Cardiac fibroblast (primary cell): ENCODE measurements around the gene ATP6V1D.

Experiments
- DNase-seq, 2 donors: peaks; one replicate each; pipeline versions ENCODE4 v3.0.0 to v3.0.0-alpha.2; 2010; ENCODE audit warnings: low read depth in 2 of 2
- H3K4me3 ChIP-seq, 2 donors: replicated peaks in 1 of 2; 1 replicate in 1 of 2; 2 replicates in 1 of 2; pipeline ENCODE4 v1.5.1; 2011; ENCODE audit warnings: low read depth in 2 of 2, low read length in 2 of 2, mild to moderate bottlenecking in 2 of 2, moderate library complexity in 1 of 2
- TF ChIP-seq, protein P1 (sequence below): IDR thresholded peaks from one replicate; pipeline ENCODE4 v1.5.1; 2011; ENCODE audit warnings: low read depth, mild to moderate bottlenecking, low read length, inconsistent platforms

The ATP6V1D gene

DNA sequence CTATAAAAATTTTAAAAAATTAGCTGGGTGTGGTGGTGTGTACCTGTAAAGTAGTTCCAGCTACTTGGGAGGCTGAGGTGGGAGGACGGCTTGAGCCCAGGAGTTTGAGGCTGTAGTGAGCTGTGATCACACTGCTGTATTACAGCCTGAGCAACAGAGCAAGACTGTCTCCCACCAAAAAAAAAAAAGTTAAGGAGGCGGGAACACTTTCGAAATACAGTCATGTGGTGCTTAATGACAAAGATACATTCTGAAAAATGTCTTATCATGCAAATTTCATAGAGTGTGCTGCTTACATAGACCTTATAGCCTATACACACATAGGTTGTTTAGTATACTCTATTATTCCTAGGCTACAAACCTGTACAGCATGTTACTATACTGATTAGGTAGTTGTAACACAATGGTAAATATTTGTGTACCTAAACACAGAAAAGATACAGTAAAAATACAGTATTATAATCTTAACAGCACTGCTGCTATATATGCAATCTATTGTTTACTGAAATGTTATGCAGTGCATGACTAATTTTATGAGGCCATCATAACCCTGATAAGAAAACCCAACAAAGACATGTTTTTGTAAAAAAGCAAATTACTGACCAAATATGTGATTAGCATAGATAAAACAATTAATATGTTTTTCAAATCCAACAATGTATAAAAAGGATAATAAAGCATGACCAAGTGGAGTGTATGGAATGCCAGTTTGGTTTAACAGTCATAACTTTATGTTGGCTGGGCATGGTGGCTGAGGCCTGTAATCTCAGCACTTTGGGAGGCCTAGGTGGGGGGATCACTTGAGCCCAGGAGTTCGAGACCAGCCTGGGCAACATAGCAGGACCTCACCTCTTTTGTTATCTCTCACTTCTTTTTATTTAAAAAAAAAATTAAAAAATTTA is 11.9 kb upstream of the ATP6V1D start:
- peak; percentile 30 to 39 for DNase-seq
- TF ChIP-seq, protein P1, sequence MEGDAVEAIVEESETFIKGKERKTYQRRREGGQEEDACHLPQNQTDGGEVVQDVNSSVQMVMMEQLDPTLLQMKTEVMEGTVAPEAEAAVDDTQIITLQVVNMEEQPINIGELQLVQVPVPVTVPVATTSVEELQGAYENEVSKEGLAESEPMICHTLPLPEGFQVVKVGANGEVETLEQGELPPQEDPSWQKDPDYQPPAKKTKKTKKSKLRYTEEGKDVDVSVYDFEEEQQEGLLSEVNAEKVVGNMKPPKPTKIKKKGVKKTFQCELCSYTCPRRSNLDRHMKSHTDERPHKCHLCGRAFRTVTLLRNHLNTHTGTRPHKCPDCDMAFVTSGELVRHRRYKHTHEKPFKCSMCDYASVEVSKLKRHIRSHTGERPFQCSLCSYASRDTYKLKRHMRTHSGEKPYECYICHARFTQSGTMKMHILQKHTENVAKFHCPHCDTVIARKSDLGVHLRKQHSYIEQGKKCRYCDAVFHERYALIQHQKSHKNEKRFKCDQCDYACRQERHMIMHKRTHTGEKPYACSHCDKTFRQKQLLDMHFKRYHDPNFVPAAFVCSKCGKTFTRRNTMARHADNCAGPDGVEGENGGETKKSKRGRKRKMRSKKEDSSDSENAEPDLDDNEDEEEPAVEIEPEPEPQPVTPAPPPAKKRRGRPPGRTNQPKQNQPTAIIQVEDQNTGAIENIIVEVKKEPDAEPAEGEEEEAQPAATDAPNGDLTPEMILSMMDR = no peak
- H3K4me3 ChIP-seq = no peak overlapping the region

DNA sequence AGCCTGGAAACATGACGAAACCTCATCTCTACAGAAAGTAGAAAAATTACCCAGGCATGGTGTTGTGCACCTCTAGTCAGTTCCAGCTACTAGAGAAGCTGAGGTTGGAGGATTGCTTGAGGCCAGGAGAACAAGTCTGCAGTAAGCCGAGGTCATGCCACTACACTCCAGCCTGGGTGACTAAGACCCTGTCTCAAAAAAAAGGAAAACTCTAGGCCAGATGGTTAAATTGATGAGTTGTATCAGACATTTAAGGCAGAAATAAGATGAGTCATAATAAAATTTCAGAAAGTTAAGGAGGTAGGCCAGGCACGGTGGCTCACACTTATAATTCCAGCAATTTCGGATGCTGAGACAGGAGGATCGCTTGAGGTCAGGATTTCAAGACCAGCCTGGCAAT is 11.2 kb upstream of the ATP6V1D start:
- peak in 1 of 2 donors; percentile 33 for DNase-seq
- no peak overlapping the region for H3K4me3 ChIP-seq
- TF ChIP-seq, protein P1 = no peak

DNA sequence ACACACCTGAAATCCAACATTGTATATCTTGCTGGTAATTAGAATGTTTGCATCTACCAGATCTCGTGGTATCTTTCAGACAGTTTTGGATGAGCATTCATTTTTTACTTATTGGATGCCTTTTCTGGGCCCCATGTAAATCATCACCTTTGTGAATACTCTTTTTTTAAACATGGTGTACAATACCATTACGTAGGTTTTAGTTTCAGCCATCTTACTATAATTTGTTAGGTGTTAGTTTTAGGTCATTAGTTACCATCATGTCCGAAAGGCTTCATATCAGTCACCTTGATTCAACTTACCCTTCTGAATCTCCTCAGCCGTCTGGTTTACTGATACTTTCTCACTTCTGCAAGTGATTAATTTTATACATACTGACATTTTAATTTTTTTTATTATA is 5.9 kb upstream of the ATP6V1D start:
- no peak overlapping the region for H3K4me3 ChIP-seq
- DNase-seq = no peak
- TF ChIP-seq, protein P1 = no peak

DNA sequence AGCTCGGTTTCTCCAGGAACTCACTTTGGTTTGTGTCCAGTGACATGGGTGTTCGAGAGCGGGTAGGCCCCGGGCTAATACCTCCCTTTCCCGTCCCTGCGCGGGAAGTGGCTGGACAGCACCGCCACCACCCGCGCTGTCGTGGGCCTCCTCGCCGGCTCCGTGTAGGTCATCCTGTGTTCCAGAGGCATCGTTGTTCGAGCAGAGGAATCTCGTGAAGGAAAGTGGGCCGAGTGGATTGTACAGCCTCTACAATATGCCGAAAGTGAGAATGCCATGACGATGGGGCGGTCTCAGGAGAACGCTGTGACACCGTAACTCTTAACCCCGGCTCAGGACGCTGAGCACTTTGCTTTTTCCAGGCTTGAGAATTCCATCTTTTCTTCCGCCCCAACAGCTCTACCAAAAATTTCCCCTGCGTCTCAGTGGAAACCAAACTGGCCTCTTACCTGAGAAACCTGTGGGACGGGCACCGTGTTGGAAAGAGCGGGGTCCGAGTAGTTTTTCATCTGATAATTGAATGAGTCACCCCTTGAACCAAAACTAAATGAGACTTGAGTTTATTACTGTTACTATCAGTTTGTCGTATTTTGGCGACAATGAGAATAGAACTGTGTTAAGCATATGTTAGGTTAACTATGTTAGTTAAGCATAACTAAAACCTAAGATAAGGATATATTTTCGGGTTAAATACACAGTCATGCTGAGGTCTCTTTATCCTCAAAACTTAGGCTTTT is 1.0 kb upstream of the ATP6V1D start:
- TF ChIP-seq, protein P1 = no peak
- no peak for DNase-seq
- peak overlapping the region; percentile 91 to 93 for H3K4me3 ChIP-seq

DNA sequence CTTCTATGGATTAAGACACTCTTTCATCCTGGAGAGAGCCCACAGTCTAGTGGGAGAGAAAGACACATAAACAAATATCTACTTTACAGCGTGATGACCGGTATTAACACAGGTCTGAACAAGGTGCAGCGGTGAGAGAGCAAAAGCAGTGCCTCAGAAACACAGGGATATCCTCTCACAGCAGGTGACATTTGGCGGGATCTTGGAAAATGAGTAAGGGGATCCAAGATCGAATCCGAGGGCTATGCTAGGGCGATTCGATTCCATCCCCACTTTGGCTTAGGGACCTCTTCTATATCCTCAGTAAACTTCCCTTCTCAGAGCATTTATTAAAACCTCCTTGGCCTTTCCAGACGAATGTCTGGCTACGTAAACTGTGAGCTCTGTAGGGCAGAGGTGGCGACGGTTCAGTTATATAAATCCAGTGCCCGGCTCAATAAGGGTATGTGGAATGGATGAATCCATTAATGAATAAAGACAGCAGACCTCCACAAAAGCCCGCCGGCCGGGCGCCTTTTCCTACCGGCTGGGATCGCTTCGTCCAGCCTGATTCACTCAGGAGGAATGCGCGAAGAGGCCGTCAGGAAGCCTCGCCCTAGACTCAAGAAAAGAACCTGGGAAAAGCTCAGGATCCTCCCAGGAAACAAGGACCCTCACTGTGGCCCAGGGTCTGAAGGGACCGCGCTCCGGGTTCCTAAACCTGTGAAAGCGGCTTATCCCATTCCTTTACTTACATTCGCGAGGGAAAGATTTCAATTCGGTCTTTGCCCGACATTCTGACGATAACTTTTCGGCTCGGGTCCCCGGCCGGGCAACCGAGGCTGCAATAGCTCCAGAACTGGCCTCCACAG is 455 bp downstream of the ATP6V1D start:
- peak; percentile 57 to 71 for DNase-seq
- H3K4me3 ChIP-seq = peak overlapping the region; percentile 91 to 93
- TF ChIP-seq, protein P1 = no peak

DNA sequence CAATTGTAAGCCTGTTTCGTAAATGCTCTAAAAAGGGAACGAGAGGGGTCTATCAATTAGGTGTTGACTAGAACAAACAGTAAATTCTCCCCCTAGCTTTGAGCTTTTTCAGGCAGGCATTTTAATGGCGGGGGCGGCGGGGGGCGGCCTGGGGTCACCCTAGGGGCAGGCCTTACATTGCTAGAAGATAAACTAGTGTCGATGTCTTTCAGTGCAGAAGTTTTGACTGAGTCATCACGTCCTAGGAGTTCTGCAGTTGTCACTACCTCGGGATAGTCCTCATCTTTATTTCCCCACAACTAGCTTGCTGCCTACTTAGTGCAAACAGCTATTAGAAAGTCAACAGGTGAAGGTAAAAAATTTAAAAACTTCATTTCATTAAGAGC is 1.6 kb downstream of the ATP6V1D start:
- peak overlapping the region in 1 of 2 donors; percentile 91 for H3K4me3 ChIP-seq
- peak in 1 of 2 donors; percentile 35 for DNase-seq
- TF ChIP-seq, protein P1 = no peak
